GM19023 (cell line): Measurements from ENCODE around the gene GALNT13.

Experiments
- ATAC-seq: cut with Tn5 transposase; IDR thresholded peaks from one replicate; pipeline ENCODE4 v1.9.1; 2021; ENCODE audit warnings: mild to moderate bottlenecking, moderate library complexity; ENCODE audit not compliant: unreplicated experiment

The GALNT13 gene

DNA sequence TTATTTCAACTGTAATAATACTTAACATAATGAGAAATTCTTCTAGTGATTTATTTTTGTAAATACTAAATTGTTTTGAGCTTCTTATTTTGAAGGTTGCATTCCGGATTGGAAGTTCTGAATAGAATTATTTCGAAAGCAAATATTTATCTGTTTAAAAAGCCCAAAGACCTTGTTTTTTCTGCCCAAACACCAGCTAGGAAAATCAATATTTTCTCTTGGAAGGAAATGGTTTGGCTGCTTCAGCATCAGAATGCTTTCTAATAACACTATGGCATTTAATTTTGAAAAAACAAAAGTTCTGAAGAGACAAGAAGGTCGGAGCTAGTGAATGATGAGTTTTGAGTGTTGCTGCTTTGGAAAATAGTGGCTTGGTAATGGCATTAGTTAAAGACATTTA, 522.9 kb downstream of the GALNT13 start:
- no peak for ATAC-seq

DNA sequence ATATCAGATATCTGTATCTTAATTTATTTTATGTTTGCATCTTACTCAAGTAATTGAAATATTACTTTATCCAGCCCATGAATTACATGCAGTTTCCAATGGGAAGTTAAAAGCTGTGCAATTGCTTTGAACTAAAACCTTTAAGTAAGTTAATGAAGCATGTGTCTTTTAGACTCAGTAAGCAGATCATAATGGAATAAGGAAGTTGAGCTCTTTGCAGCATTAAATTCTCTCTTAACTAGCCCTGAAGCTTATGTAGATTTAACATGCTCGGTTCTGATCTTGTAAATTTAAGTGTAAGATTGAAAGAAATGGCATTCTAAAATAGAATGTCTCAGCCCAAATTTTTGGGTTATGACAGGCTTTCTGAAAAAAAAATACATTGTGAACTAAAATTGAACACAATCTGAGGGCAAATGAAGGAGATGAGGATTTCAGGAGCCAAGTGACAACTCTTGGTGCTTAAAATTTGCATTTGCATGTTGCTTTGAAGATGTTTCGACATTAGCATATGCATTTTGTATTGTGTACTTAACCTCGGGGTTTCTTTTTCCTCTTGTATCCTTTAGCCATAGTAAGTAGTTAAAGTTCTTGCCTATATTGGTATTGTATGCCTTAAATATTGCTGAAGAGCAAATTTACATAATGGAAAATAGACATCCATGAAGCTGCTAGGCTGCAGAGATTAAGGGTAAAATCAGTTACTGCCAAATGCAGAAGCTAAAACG, 529.0 kb downstream of the GALNT13 start:
- ATAC-seq = no peak

- ATAC-seq = no peak
These were observed 530.5 kb downstream of the GALNT13 start for GRCh38 chr2:154402213-154402612.

GRCh38 chr2:154403242-154403790, 531.6 kb downstream of the GALNT13 start:
- no peak for ATAC-seq

GRCh38 chr2:154408786-154409185, 537.1 kb downstream of the GALNT13 start:
- no peak for ATAC-seq

DNA sequence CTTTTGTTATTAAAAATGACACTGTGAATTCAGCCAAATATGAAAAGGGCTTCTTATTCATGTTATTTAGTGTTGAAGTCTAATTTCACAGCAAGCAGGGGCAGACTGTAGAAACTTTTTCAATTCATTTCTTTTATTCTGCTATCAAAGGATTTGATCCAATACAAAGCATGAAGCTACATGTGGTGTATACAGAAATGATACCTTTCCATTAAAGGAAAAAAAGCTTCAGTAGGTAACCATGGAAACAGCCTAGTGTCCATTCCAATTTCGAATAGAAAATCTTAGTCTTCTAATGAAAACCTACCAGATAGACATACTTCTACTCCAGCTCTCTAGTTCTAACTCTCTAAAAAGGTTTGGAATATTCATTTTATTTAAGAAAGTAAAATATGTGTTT, 550.5 kb downstream of the GALNT13 start:
- no peak for ATAC-seq

- no peak for ATAC-seq
These were observed 554.3 kb downstream of the GALNT13 start for GRCh38 chr2:154425994-154426393.

DNA sequence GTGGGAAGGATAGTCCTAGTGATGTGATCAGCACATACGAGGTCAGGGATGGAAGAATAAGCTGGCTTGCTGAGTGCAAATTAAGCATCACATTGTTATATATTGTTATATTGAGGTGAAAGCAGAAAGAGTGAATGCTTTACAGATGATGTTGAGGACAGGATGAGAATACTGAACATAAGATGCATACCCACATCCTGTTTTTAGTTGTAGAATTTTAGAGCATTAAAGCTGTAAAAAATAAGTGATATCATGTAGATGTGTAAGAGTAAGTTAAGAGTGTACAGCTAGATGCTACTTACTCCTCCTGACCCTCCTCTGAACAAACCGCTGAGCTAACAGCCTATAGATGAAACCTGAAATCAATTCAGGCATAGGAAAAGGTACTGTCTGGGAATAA, 555.7 kb downstream of the GALNT13 start:
- ATAC-seq = no peak

DNA sequence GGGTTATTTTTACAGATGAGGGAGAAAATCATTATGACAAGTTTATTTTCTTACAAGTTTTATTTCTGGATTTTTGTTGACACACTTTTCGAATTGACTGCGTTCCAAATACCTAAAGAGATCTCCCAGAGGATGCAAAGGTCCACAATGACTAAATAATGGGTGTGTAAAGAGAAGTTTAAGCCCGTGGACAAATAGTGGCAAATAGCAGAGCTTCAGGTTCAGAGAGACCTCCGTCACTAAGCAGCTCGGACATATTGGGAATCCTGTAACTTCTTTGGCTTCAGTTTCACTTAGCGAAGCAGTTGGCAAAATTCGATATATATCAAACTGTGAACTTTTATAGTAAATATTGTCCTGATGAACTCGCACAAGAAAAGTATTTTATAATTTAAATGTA, 556.3 kb downstream of the GALNT13 start:
- no peak for ATAC-seq

DNA sequence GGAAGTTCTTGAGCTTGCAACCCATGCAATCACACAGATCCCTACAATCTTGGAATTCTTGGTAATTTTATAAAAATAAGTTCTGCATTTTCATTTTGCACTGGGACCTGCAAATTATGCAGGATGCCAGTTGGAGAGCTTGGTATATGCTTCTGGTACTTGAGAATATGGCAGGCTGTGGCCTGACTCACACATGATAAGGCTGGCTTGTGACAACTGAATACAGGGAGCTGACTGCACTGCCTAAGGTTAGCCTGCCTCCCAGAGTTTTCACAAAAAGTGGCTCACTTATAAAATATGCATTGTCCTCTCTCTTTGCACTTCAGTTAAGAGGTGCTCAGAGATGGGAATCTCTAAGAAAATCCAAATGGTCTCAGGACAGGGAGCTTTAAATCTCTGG, 561.3 kb downstream of the GALNT13 start:
- ATAC-seq = no peak

GRCh38 chr2:154437104-154437503, 565.4 kb downstream of the GALNT13 start:
- no peak for ATAC-seq

- ATAC-seq = no peak
These were observed 567.4 kb downstream of the GALNT13 start for GRCh38 chr2:154439156-154439555.

GRCh38 chr2:154443919-154444318, 572.2 kb downstream of the GALNT13 start:
- no peak for ATAC-seq

DNA sequence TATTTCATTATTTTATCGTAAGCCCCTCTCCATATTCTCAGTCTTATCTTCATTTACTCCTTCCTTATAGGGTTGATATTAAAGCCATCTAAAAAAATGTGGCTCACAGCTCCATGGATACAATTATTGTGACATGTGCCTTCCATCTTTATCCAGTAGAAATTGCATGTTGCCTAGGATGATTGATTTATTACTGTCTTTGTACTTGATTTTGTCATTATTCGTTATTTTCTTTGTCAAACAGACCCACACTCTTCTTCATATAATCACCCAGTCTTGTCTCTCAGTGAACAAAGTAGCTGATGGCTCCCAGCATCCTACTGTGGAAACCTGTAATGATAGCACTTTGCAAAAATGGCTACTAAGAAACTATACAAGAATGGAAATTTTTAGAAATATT, 574.6 kb downstream of the GALNT13 start:
- no peak for ATAC-seq

GRCh38 chr2:154447727-154448418, 576.2 kb downstream of the GALNT13 start:
- no peak for ATAC-seq

- no peak for ATAC-seq
These were observed 578.4 kb downstream of the GALNT13 start for GRCh38 chr2:154449951-154450658.

DNA sequence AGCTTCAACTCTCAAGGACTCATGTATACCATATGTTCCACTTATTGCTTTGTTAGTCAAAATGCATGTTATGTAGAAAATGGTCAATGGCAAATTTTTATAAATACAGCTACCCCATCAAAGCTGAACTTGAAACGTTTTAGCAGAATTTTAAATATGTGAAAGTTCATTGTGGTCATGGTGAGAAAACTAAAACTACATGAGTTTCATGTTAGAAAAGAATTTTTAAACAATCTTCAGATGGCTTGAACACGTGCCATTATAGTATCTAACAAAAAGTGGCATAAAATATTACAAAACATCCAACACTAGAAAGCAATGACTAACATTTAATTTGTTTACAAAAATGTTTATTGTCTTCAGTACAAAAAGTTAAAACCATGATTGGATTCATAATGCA, 580.7 kb downstream of the GALNT13 start:
- no peak for ATAC-seq

GRCh38 chr2:154452906-154453493, 581.3 kb downstream of the GALNT13 start:
- ATAC-seq = no peak

- ATAC-seq = no peak
These were observed 583.4 kb downstream of the GALNT13 start for GRCh38 chr2:154455166-154455565.

DNA sequence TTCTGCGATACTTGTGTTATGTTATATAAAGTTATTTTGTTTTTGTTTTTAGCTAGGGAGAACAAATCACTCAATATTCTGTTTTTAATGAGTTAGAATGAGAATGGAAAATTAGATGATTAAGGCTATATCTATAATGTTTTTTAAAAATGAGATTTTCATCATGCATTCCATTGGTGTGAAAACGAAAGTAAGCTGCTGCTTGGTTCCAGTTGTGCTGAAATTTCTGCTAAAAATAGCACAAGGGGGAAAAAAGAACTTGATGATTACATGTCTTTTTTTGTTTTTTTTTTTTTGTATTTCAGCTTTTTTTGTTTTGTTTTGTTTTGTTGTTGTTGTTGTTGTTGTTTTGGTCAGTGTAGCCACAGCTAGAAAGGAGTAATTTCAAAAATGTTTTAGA, 584.1 kb downstream of the GALNT13 start:
- ATAC-seq = no peak

- no peak for ATAC-seq
These were observed 585.6 kb downstream of the GALNT13 start for GRCh38 chr2:154457286-154457685.
